GM21528 (cell line): ENCODE measurements around the gene ODAD4.

ENCODE experiments used
- ATAC-seq: cut with Tn5 transposase; IDR thresholded peaks from one replicate; pipeline ENCODE4 v1.9.1; 2021; ENCODE audit warnings: mild to moderate bottlenecking, moderate library complexity; ENCODE audit not compliant: unreplicated experiment, low FRiP score

ODAD4 gene

DNA sequence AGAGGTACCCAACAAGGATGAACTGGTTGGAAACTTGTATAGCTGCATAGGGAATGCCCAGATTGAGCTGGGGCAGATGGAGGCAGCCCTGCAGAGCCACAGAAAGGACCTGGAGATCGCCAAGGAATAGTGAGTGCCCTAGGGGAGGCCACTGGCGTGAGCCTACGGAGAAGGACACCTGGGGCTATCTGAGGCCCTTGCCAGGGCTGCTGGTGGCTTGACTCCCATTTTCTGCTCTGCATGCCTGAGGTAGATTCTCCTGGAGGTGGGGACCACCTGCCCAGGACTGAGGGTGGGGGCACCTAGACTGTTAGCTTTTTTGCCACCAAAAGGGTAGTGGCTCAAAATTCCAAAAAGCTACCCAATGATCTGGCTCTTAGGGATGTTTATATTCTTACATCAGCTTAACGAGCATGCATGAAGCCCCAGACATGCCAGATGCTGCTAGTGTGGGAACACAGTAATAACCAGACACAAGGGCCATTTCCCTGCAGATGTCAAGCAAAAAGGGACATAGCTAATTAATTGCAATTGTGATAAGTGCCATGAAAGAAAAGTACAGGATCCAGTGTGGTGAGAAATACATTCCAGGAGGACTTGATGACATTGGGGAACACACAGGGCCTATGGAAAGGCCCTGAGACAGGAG, 8.8 kb downstream of the ODAD4 start:
- no peak for ATAC-seq

DNA sequence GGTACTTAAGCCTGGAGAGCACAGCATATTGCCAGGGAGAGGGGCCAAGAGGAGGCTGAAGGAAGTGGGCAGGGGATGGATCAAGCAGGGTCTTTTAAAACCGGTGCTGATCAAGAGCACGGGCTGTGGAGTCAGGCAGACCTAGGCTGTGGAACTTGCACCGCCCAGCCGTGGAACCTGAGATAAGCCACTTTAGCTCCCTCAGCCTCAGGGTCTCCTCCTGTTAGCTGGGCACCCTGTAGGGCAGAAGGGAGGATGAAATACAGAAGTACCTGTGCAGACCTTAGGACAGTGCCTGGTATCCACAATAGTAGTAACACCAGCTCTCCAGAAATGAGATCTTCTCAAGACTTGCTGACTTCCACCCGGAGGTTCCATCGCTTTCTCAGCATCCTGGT, 9.3 kb downstream of the ODAD4 start:
- ATAC-seq = no peak

DNA sequence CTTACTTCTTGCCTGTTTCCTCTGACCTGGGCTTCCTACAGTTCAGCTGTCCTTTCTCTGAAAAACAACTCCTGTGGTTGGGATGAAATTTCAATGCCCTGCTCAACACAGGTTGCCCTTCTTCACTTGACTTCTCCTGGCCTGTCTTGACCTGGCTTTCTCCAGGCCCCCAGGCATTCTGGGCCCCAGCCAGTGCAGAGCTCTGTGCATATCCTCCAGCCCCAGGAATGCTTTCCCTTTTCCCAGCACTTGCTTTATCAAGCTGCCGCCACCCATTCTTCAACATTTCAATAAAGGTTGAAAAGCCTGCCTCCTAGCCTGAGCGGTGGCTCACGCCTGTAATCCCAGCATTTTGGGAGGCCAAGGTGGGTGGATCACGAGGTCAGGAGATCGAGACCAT, 10.8 kb downstream of the ODAD4 start:
- no peak for ATAC-seq

DNA sequence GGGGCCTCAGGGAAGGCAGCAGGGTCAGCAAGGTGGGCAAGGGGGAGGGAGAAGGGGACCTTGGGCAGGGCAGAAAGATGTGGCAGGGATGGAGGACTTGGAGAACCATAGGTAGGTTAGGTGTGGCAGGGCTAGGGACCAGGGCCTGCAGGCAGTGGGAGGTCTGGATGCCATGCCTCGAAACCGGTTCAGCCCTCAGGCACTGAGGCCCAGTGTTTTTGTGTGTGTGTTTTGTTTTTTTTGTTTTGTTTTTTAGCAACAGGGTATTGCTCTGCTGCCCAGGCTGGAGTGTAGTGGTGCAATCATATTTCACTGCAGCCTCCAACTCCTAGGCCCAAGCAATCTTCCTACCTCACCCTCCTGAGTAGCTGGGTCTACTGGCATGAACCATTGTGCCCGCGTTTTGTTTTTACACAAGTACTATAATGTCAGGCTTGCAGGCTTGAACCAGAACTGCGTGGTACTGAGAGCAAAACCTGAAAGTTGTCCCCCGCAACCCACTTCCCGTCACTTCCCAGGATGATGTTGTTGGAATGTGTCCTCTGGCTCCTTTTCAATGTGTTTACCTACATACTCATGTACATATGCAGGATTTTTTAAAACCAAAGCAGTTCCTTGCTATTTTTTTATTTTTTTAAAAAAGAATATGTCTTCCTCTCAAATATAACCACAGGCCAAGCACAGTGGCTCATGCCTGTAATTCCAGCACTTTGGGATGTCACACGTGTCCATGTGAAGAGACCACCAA, 12.4 kb downstream of the ODAD4 start:
- ATAC-seq = no peak

DNA sequence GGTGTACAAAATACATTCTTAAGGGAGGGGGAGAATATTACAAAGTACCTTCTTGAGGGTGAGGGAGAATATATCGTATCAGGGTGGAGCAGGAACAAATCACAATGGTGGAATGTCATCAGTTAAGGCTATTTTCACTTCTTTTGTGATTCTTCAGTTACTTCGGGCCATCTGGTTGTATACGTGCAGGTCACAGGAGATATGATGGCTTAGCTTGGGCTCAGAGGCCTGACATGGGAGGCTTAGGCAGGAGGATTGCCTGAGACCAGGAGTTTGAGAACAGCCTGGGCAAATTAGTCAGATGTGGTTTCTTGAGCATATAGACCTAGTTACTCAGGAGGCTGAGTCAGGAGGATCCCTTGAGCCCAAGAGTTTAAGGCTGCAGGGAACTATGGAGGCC, 13.1 kb downstream of the ODAD4 start:
- no peak for ATAC-seq

DNA sequence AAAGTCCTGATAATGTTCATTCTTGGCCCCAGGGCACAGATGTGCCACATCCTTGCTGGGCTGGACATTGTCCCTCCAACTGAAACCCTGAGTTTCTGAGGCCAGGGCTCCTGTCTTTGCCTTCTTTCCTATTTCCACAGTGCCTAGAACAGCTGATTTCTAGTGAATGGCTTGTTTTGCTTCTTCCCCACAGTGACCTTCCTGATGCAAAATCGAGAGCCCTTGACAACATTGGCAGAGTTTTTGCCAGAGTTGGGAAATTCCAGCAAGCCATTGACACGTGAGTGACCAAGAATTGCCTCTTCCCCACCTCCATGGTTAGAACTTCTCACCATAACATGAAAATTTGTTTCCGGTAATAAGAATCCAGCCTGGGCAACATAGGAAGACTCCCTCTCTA, 14.5 kb downstream of the ODAD4 start:
- no peak for ATAC-seq

DNA sequence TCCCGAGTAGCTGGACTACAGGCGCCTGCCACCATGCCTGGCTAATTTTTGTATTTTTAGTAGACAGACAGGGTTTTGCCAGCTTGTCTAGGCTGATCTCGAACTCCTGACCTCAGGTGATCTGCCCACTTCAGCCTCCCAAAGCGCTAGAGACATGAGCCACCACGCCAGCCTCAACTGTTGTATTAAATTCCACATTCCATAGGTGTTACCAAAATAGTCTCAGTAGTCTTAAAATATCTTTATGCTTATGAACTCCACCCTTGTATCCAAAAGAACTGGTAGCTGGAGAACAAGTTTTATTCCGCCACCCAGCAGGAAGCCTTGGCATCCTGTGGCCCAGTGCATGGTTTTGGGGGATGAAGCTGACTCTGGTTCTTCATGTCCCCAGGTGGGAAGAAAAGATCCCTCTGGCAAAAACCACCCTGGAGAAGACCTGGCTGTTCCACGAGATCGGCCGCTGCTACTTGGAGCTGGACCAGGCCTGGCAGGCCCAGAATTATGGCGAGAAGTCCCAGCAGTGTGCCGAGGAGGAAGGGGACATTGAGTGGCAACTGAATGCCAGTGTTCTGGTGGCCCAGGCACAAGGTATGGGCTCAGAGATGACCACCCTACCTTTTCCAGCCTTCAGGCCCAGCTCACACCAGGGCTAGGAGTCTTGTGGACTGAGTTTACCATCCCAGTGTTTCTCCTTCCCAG, 18.5 kb downstream of the ODAD4 start:
- no peak for ATAC-seq

DNA sequence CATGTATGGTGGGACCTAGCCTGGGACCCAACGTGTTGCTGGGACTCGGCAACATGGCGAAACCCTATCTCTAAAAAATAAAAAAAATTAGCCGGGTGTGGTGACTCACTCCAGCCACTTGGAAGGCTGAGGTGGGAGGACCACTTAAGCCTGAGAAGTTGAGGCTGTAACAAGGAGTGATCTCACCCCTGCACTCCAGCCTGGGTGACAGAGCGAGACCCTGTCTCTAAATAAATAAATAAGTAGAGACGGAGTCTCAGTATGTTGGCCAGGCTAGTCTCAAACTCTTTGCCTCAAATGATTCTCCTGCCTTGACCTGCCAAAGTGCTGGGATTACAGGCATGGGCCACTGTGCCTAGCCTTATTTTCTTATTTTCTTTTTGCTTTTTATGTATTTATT, 26.1 kb downstream of the ODAD4 start:
- ATAC-seq = no peak

DNA sequence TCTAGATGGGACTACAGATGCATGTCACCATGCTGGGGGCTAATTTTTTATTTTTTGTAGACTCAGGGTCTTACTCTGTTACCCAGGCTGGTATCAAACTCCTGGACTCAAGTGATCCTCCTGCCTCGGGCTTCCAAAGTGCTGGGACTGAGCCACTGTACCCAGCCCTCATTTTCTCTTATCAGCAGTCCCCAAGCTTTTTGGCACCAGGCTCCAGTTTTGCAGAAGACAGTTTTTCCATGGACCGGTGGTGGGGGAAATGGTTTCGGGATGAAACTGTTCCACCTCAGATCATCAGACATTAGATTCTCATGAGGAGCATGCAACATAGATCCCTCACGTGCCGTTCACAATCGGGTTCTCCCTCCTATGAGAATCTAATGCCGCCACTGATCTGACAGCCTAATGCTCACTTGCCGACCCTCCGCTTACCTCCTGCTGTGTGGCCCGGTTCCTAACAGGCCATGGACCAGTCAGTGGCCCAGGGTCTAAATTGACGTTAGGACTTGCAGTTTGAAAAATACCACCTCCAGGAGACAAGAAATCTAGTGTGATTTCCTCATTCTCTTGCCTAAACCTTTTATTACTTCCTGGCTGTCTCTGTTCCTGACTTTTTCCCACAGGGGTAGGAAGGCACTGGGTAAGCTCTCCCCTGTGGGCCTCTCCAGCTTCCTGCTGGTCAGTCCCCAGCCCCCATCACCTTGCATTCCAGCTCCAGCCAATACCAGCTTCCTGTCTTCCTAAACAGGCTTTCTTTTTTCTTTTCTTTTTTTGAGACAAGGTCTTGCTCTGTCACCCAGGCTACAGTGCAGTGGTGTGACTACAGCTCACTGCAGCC, 26.8 kb downstream of the ODAD4 start:
- no peak for ATAC-seq

DNA sequence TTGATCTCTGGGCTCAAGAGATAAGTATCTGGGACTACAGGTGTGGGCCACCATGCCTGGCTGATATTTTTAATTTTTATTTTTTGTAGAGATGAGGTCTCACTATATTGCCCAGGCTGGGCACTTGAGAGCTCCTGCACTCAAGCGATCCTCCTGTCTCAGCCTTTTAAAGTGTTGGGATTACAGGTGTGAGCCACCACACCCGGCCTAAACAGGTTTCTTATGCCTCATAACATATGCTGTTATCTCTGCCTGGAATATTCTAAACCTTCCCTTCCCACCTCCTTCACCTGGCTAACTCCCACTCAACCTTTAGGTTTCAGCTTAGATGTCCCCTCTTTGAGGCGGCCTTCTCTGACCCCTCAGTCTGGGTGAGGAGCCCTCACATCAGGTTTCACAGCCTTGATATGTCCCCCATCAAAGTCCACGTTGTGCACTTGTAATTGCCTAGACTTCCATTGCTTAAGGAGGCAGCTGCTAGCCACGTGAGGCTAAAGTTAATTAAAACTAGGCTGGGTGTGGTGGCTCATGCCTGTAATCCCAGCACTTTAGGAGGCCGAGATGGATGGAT, 27.5 kb downstream of the ODAD4 start:
- no peak for ATAC-seq

DNA sequence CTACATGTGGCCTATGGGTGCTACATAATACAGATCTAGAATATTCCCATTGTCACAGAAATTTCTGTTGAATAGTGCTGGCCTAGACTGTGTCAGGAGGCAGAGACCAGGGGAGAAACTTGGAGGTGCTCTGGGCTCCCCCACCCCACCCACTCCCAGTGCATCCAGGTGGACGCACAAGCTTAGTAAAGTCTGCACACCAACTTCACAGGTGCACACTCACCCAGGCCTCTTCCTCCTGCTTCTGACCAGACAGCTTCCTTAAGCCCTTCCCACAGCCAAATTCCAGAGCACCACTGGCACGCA, 28.6 kb downstream of the ODAD4 start:
- ATAC-seq = no peak

DNA sequence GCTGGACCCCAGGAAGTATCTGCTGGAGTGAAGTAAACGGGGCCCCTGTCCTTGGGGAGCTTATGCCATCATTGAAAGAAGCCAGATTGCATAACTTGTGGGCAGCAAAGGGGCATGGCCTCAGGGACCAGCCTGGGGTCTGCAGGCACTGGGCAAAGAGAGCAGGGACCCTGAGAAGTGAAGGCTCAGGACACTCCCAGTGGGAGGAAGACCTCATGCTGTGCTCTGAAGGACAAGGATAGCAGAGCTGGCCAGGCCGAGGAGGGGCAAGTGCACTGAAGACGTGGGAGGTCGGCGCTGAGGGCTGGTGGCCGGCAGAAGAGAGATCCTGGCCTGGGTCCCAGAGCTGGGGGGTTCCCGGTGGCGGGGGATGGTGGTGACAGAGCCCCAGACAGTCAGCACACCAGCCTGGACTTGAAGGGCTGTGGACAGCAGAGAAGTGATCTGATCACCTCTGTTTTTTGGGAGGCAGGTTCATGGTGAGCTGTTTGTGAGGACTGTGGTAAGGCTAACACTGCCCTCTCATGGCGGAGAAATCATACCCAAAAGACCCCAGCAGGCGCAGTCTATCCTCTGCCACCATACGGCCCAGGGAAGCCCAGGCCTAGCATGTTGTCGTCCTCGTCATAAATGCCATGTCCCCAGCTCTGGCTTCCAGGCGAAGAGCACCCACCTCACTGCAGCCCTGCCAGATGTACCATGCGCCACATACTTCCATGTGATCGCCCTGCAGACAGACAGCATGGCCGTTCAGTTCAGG, 29.1 kb downstream of the ODAD4 start:
- ATAC-seq = no peak

DNA sequence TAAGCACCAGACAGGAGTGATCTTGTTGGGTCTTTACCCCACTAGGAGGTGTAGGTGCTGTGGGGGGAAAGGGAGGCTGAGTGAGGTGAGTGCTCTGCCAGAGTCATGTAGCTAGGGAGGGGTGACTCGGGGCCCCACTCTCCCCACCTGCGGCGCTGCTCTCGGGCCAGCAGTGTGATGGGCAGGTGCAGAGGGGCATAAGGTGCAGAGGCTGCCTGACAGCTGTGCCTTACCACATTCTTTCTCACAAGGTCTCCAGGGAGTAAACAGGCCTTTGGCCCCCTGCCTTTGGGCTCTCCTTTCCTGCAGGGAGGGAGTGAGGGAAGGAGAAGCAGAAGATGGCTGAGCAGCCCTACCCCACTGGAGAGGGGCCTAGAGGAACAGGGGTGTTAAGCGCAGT, 31.7 kb downstream of the ODAD4 start:
- no peak for ATAC-seq

DNA sequence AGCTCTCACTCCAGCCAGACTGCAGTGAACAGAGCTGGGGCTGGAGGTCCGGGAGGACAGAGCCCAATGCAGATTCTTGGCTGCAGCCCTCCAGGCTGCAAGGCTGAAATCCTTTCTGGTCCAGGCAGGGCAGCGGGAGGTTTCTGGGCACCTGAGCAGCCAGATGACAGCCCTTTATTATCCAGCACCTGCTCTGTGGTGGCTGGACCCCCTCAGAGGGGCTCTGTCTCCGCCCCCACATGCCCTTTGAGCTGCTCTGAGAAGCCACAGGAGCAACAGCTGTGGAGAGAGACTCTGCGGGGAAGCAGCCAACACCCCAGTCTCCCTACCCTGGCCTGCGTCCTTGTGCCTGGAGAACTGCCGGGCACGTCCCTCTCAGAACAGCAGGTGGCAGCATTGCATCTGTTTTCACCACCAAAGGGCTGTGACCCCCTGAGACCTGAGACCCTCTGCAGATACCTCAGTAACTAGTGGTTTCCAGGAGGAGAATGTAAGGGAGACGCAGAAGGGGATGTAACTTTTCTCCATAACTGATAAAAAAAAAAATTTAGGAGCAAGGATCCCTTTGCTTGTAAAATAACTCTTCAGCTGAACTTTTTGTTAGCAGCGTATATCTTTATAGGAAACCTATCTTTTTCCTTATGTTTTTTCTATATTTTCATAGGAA, 32.5 kb downstream of the ODAD4 start:
- no peak for ATAC-seq

DNA sequence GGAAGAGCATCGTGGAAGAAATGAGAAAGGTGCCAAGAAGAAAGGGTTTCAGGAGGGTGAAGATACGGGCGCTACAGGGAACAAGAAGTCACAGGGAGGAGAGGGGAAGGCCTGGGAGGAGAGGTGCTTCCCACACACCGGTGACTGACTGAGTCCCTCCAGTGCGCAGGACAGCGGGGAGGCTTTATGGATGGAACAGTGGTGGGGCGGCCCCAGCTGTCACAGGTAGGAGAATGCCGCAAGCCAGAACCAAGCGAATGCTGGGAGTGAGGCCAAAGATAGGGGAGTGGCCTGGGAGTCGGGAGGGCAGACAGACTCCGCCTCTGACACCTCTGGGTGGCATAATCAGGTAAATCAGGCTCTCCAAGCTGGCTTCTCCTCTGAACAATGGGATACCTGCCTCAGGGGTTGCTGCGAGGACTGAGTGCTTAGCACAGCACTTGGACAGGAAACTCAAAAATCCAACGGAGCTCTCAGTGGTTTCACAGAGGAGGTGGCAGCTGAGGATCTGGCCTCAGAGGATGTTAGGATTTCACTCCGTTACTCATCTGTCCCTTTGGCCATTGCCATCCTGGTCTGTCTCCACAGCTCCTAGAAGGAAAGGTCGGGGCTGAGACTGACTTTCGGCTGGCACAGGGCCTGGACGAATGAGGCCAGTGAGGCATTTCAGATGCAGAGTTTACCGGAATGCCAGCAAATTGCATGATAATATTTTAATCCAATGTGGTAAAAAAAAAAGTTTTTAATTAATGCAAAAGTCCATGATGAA, 35.5 kb downstream of the ODAD4 start:
- peak; percentile 40 for ATAC-seq

DNA sequence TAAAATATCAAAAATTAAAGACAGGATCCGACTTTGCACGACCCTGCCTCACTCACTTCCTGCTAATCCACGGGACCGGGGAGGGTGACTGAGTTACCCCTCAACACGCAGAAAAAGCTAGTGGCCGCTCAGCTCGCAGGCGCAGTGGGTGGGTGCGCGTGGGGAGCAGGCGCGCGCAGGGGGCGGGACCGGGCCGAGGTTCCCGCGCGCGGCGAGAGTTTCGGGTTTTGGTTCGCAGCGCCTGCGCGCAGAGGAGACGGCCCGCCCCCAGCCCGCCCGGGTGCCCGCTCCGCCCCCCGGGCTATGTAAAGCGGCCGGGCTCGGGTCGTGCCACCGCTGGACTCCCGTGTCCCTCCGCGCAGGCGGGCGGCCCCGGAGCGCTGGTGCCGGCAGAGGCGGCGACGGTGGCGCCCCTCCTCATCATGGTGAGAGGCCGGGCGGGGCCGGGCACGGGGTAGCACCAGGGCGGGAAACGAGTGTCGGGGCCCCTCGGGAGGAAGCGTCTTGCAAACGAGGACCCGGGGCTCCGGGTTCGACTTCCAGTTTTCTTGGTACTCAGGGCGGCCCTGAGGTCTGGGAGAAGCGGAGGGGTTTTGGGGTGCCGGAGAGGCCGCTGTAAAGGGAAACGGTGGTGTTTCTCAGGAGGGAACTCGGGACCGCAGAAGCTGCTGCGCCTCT, 36.2 kb downstream of the ODAD4 start, which contains the start of gene CNP:
Gene CNP (plus strand): TSS at position 333 of the 678 bp plus-strand sequence. CDS start 90 bp downstream, at position 423.
- ATAC-seq = peak; percentile 67

DNA sequence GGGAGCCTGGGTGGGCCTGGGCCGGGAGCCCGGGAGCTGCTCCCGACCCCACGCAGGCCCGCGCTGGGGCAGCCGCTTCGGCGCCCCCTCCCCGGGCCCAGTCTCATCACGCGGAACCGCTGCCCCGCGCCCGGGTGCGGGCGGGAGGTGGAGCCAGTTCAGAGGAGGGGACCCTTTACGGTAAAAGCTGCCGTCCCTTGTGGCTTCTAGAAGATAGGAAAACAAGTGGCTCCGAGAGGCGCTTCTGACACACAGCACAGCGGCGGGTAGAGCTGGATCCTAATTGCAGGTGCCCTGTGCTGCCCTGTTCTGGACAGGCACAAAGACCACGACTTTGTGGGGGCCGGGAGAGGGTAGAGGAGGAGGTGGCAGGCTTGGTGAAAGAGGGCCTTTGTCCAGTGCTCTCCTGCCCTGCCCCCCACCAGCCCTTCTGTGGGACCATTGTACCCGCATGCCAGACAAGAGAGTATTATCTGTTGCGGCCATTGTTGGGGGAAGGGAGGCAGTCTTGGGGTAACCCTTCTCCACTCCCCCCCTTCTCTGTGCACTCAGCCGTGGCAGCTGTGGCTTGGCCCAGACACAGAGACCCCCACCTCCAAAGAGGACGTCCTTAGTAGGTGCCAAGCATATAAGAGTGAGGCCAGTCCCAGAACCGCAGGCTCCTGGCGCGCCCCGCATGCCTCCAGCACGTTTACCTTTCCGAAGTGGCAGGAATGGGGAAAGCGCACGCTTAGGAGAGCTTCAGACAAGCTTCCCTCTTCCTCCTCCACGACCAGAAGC, 36.9 kb downstream of the ODAD4 start:
- ATAC-seq = peak; percentile 6
